ENCODE measurements around the gene MATCAP1. TPM values are rescaled to one million over a fixed set of nuclear protein-coding genes. Genes with fewer than 3 reads are reported as not detected.

The MATCAP1 gene
- total RNA-seq, 1 donor from 2014 or later = 145 TPM

- peaks cover 17% of the 10 kb centered on the region for H3K4me1 Mint-ChIP-seq (ENCODE audit: low read depth)
- H3K9me3 Mint-ChIP-seq (ENCODE audit: low read depth) = no peaks in the 10 kb centered on the region
- H3K4me3 Mint-ChIP-seq (ENCODE audit: low read depth) = peak overlapping the region; percentile 100
- no peak for TF ChIP-seq CTCF (IDR thresholded peaks at IDR 0.05; ENCODE audit: unreplicated experiment)
- no peak for DNase-seq (ENCODE audit: low spot score, unreplicated experiment)
- H3K27ac Mint-ChIP-seq = peak overlapping the region; percentile 95
- peaks cover 5% of the 10 kb centered on the region for H3K36me3 Mint-ChIP-seq (ENCODE audit: insufficient read depth)
- no peaks in the 10 kb centered on the region for H3K27me3 Mint-ChIP-seq
Measured at GRCh38 chr16:67228034-67228785, 44.4 kb upstream of the MATCAP1 start.

DNA sequence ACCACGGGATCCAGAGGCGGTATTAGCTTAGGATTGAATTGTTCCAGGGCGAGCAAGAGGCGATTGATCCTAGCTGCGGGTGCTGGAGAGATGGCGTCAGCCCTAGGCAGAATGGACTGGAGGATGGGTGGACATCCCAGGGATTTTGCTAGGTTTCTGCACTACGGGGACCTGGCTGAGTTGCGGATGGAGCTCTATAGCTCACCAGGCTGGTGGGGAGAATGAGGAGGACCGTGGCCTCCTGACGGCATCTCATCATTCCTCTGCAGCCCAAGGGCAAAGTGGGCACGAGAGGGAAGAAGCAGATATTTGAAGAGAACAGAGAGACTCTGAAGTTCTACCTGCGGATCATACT, 43.8 kb upstream of the MATCAP1 start:
- Mint-ChIP-seq H3K27me3 (no peaks in the 10 kb centered on the region), H3K4me1 (ENCODE audit: low read depth) (peaks cover 17% of the 10 kb centered on the region), H3K9me3 (ENCODE audit: low read depth) (no peaks in the 10 kb centered on the region), H3K4me3 (ENCODE audit: low read depth) (peak overlapping the region; percentile 100), H3K36me3 (ENCODE audit: insufficient read depth) (peaks cover 5% of the 10 kb centered on the region), H3K27ac (peak overlapping the region; percentile 95)
- no peak for DNase-seq (ENCODE audit: low spot score, unreplicated experiment)
- TF ChIP-seq CTCF (IDR thresholded peaks at IDR 0.05; ENCODE audit: unreplicated experiment) = no peak

GRCh38 chr16:67226804-67227566, 43.2 kb upstream of the MATCAP1 start, which contains the start of gene TMEM208:
Gene TMEM208 (plus strand): TSS chr16:67227130. CDS start chr16:67227219, 89 bp downstream.
- no peaks in the 10 kb centered on the region for H3K9me3 Mint-ChIP-seq (ENCODE audit: low read depth)
- peak within 1 kb of the TSS; percentile 95 for H3K27ac Mint-ChIP-seq
- peak; percentile 24 for TF ChIP-seq CTCF (IDR thresholded peaks at IDR 0.05; ENCODE audit: unreplicated experiment)
- DNase-seq (ENCODE audit: low spot score, unreplicated experiment) = peak; percentile 98
- no peaks in the 10 kb centered on the region for H3K27me3 Mint-ChIP-seq
- peaks cover 5% of the 10 kb centered on the region for H3K36me3 Mint-ChIP-seq (ENCODE audit: insufficient read depth)
- peak within 1 kb of the TSS; percentile 100 for H3K4me3 Mint-ChIP-seq (ENCODE audit: low read depth)
- peaks cover 17% of the 10 kb centered on the region for H3K4me1 Mint-ChIP-seq (ENCODE audit: low read depth)

- Mint-ChIP-seq H3K4me3 (ENCODE audit: low read depth) (peak overlapping the region; percentile 100), H3K9me3 (ENCODE audit: low read depth) (no peaks in the 10 kb centered on the region), H3K27ac (peak overlapping the region; percentile 91), H3K4me1 (ENCODE audit: low read depth) (peaks cover 17% of the 10 kb centered on the region), H3K36me3 (ENCODE audit: insufficient read depth) (peaks cover 5% of the 10 kb centered on the region), H3K27me3 (no peaks in the 10 kb centered on the region)
- no peak for DNase-seq (ENCODE audit: low spot score, unreplicated experiment)
- no peak for TF ChIP-seq CTCF (IDR thresholded peaks at IDR 0.05; ENCODE audit: unreplicated experiment)
Measured at GRCh38 chr16:67226295-67226803, 42.6 kb upstream of the MATCAP1 start.

DNA sequence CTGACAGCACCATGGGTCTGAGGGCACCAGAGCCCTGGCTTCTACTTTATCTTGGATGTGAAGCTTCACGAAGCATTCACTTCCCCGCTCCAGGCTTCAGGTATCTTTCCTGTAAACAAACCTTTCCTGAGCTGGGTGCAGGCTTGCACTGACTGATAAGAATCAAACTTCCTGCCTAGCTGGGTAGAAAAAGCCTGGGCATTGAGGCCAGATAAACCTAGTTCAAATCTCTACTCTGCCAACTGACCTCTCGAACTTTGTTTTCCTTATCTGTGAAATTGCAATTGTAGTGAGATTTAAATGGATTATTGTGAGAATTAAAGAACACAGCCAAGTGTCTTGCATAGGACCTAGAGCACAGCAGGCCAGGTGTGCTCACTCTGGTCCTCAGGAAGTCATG, 40.2 kb upstream of the MATCAP1 start:
- H3K27ac Mint-ChIP-seq = no peak overlapping the region
- H3K4me3 Mint-ChIP-seq (ENCODE audit: low read depth) = no peak overlapping the region
- H3K36me3 Mint-ChIP-seq (ENCODE audit: insufficient read depth) = peaks cover 3% of the 10 kb centered on the region
- peaks cover 17% of the 10 kb centered on the region for H3K4me1 Mint-ChIP-seq (ENCODE audit: low read depth)
- no peaks in the 10 kb centered on the region for H3K9me3 Mint-ChIP-seq (ENCODE audit: low read depth)
- peaks cover 3% of the 10 kb centered on the region for H3K27me3 Mint-ChIP-seq
- TF ChIP-seq CTCF (IDR thresholded peaks at IDR 0.05; ENCODE audit: unreplicated experiment) = no peak
- no peak for DNase-seq (ENCODE audit: low spot score, unreplicated experiment)
